Nucleus accumbens (tissue), 56 donors: ENCODE measurements around the gene RELN.
"Not testable (repeated sequence)": the region's sequence is repeated elsewhere in the genome, so short reads cannot be mapped to it uniquely, and the experiment has no call there.

Experiments used
- DNase-seq, 56 donors: peaks; one replicate each; lab custom pipeline; 2025; lab: John Stamatoyannopoulos, UW

Gene RELN

DNA sequence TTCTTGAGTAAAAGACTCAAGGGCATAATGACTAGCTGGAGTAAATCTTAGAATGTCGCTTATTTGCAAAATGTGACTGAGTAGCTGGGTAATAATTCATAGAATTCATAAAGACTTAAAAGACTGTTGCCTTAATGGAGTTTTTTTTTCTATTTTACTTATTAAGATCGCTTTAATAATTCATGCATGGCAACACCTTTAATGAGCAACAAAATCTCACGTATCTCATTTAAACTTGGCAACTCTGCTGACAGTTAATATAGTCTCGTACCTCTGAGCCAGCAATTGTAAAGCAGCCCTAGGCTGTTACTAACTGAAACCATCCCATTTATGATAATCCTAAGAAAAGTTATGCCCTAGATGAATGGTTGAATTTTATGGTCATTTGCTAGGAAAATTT lies 455.7 kb downstream of the RELN start:
- DNase-seq: no peak

DNA sequence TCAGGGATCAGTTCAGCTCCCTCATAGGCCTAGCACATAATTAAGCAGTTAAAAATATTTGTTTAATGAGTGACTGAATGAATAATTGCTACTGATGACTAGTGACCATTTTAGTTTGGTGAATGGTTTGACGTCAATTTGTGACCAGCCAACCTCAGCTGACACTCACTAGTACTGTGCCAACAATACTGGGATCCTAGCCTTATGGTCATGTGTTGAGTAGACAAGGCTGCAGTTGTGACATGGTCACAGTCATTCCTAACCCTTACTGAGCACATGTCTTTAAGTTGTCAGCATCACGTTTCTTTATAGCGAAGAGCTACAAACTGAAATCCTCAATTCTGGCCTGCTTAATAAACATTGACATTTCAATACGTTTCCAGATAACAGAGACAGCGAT lies 456.5 kb downstream of the RELN start:
- DNase-seq: peak in 34 of 56 donors; percentile 10 to 69 (median 34)

DNA sequence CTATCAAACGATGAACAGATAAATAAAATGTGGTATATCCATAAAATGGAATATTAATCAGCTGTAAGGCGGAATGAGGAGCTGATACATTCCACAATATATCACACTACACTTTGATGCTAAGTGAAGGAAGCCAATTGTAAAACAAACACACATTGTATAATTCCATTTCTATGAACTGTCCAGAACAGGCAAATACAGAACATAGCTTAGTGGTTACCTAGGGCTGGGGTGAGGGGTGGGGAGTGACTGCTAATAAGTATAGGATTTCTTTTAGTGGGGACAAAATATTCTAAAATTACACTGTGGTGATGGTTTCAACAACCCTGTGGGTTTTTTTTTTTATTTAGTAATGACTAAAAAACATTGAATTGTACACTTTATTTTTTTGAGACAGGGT lies 461.3 kb downstream of the RELN start:
- no peak for DNase-seq

DNA sequence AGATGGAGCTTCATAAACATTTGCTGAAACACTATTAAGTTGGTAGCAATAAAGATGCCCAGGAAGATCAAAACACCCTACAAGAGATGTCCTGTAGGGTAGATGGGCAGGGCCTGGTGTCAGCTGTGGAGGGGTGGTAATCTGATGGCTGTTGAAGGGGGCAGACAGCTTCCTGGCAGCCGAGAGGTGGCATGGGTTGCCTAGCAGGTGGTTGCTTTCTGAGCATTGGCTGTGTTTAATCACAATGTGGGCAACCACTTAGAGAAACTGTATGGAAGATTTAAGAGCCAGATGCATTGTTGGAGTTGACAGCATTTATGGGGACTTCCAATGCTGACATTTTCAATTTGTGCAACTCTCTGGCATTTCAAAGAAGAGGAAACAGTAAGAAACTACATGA lies 463.5 kb downstream of the RELN start:
- DNase-seq: no peak

DNA sequence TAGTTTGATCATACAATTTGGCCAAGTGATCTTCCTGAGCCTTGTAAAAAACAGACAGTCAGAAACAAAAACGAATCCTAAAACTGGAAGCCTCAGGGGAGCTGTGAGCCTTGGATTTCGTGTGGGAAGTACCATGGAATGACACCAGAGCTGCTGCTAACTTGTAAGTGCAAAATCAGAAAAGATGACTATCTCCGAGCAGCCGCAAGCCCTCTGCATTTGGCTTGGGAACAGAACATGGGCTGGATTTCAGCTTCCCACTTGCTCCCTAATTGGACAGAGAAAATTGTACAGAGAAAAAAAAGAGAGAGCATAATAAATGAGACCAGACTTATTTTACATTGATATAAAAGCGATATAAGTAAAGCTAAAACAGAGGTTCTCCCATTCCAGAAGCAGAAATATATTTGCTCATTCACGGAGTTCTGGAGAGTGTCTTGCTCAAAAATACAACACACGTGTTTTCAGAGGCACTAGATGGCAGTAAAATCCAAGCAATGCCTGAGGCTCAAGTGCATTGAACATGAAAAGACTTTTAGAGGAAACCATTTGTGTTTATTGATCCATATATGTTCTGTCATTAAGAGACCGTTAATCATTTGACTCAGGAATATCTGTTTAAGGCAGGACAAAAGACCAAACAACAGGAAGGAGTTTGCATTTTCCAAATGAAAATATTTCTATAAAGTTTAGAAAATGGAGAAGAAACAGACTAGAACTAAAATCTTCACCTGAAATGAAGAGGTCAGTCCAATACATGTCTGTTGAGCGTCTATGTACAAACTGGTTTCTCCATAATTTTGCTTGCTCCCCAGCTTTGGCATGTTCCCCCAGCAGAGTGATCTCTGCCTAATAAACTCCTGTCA lies 465.2 kb downstream of the RELN start:
- DNase-seq: peak in 16 of 56 donors; percentile 3 to 41 (median 20)

DNA sequence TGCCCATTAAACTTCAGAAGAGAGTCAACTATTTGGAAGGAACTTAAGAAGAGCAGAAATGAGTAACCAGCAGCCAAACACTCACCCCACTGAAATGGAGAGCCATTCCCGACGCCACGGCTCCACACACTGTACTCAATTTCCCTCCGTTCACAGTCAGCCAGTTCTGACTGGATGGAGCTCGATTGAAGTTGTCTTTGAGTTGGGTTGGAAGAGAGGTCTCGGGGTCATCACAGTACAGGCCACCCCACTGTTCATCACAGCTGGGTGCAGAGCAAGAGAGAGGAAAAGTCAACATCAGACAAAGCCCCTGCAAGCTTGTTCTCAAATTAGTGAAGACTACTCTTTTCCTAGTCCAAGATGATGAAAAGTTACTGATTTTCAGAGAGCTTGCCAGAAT lies 467.5 kb downstream of the RELN start:
- no peak for DNase-seq

DNA sequence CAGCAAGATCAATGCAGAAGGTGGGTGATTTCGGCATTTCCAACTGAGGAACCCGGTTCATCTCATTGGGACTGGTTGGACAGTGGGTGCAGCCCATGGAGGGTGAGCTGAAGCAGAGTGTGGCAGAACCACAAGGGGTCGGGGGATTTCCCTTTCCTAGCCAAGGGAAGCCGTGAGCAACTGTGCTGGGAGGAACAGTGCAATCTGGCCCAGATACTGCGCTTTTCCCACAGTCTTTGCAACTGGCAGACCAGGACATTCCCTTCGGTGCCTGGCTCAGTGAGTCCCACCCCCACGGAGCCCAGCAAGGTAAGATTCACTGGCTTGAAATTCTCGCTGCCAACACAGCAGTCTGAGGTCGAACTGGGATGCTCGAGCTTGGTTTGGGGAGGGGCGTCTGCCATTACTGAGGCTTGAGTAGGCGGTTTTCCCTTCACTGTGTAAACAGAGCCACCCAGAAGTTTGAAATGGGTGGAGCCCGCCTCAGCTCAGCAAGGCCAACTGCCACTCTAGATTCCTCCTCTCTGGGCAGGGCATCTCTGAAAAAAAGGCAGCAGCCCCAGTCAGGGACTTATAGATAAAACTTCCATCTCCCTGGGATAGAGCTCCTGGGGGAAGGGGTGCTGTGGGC lies 484.8 kb downstream of the RELN start:
- DNase-seq: no peak

DNA sequence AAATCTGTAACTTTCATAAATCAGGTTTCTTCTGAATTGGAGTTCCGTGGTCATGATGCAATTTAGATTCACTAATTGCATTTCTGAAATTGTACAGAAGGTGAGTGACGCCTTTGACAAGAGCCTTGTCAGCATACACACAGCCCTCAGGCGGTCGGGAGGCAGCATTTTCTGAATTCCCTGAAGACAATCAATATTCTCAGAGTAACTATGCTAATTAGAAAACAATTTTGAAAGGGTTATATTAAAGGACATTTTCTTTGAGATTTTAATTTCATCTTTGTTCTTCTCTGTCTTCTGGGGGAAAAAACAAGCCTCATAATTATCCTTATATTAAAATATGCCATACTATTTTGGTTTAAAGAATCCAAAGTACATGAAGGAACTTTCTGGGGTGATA lies 488.3 kb downstream of the RELN start:
- DNase-seq: no peak

DNA sequence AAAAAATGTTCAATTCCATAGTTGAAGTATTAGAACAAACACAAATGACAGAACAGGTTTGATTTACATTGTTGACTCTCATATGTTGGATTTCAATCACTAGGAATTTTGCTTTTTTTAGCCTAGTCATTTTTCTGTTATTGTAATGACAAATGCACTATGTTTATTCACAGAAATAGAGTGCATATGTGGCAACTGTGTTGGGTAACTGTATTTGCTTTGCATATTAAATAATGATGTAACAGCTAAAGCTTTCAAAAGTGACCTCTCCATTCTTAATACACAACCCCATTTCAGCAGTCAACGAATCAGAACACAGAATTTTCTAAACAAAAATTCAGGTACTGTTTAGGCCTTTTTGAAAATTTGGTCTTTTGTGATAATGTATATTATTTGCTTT lies 489.5 kb downstream of the RELN start:
- DNase-seq: no peak

DNA sequence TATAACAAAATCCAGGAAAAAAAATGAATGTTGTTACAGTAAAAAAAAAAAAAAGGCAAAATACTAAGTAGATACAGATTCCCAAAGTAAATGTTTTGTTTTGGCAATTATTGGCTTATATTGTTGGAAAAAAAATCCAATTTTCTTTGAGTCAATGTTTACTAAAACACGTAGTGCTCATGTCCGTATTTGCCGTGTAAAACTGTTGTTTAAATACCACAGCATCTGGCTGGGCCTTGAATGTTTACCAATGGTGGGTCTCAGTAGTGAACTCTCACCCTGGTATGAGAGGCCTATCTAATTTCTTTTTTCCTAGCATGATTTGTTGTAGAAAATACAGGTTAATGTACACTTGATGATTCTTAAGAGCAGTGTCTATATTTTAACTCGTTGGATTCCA lies 502.0 kb downstream of the RELN start:
- no peak for DNase-seq

DNA sequence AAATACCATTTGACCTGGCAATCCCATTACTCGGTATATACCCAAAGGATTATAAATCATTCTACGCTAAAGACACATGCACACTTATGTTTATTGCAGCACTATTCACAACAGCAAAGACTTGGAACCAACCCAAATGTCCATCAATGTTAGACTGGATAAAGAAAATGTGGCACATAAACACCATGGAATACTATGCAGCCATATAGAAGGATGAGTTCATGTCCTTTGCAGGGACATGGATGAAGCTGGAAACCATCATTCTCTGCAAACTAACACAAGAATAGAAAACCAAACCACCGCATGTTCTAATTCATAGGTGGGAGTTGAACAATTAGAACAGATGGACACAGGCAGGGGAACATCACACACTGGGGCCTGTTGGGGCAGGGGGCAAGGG lies 502.6 kb downstream of the RELN start:
- DNase-seq: not testable (repeated sequence)

DNA sequence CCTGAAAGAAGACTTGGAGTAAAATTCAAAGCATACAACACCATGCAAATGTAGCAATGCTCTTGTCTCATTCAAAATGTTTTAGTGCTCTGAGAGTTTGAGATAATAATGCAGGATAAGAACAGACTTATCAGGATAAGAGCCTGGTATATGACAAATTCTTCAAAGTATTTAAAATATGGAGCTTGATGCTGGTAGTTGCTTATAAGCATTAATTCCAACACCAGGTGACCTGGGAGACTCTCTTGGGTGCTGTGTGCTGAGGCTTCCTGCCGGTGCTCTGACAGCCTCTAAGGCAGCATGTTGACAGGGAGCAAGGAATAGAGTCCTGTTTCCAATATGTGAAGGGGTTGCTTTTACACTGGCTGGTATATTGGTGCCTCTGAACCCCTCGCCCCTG lies 508.7 kb downstream of the RELN start:
- no peak for DNase-seq

DNA sequence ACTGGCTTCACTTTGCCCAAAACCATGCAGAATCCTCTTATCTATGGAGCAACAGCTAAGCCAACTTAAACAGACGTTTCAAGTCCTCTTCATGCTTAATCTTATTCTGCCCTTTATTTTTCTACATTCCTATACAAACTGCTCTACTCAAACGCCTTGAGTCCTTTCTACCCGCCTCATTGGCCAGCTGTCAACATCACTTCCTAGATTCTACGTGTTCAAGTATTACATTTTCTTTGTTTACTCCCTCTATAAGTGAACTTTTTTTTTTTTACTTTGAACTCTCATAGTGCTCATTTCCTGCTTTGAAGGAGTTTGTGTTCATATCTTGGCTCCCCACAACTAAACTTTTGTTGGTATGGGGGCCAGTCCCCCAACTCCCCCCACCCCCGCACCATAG lies 514.5 kb downstream of the RELN start:
- DNase-seq: no peak

DNA sequence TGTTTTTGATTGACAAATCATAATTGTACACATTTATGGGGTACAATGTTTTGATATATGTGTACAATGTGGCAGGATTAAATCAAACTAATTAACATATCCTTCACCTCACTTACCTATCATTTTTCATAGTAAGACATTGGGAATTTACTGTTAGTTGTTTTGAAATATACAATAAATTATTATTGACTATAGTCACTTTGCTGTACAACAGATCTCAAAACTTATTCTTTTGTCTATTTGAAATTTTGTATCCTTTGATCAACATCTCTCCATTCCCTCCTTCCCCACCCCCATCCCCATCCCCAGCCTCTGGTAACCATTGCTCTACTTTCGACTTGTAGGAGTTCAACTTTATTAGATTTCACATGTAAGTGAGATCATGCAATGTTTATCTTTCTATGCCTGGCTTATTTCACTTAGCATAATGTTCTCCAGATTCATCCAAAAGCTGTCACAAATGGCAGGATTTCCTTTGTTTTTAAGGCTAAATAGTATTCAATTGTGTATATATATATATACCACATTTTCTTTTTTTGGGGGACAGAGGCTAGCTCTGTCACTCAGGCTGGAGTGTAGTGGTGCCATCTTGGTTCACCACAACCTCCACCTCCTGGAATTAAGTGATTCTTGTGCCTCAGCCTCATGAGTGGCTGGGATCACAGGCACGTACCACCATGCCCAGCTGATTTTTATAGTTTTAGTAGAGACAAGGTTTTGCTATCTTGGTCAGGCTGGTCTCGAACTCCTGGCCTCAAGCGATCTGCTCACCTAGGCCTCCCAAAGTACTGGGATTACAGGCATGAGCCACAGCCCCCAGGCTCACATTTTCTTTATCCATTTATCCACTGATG lies 520.1 kb downstream of the RELN start:
- no peak for DNase-seq

DNA sequence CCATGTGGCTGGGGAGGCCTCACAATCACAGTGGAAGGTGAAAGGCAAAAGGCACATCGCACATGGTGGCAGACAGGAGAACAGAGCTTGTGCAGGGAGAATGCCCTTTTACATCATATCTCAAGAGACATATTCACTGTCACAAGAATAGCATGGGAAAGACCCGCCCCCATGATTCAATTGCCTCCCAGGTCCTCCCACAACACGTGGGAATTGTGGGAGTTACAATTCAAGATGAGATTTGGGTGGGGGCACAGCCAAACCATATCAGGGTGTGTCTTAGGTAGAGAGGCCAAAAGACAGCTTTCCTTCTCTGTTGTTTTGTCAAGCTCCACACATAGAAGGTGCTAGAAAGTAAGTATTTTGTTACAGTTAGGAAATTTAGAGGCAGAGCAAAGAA lies 522.6 kb downstream of the RELN start:
- no peak for DNase-seq

DNA sequence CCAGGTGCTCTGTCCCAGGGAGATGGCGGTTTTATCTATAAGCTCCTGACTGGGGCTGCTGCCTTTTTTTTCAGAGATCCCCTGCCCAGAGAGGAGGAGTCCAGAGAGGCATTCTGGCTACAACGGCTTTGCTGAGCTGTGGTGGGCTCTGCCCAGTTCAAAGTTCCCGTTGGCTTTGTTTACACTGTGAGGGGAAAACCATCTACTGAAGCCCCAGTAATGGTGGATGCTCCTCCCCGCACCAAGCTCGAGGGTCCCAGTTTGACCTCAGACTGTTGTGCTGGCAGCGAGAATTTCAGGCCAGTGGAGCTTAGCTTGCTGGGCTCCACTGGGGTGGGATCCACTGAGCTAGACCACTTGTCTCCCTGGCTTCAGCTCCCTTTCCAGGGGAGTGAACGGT lies 527.1 kb downstream of the RELN start:
- DNase-seq: no peak

DNA sequence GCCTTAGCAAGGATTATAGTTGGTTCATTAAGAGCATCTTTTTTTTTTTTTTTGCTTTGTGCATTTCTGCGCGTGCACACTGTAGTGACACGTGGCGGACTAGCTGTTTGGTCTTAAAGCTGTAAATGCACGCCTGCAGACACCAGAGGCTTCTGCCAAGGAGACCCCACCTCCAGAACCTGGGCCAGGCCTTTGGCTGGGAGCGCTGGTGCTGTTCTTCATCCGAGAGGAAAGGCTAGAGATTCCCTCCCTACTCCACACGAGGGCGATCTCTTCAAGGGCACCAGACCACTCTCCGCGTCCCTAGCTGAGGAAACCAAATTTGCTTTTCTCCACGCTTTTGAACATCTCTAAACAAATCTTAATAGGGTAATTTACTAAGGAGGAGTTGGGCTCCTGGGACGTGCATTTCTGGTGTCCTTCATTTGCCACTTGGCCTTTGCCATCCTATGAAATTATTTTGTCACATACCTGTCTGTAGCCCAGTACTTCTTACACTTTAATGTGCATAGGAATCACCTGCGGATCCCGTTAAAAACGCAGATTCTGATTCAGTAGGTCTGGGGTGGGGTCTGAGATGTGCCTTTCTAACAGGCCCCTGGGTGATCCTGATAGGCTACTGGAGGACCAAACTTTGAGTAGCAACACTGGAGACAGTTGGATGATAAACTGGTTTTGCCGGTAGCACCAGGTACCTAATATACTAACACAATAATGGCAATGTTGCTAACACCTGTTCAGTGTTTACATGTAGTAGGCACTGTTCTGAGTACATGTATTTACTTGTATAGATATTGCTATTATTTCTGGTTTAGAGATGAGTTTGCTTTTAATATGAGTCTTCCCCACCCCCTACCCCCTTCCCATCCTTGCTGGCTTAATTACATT lies 542.1 kb downstream of the RELN start:
- DNase-seq: peak in 27 of 56 donors; percentile 1 to 56 (median 9)

DNA sequence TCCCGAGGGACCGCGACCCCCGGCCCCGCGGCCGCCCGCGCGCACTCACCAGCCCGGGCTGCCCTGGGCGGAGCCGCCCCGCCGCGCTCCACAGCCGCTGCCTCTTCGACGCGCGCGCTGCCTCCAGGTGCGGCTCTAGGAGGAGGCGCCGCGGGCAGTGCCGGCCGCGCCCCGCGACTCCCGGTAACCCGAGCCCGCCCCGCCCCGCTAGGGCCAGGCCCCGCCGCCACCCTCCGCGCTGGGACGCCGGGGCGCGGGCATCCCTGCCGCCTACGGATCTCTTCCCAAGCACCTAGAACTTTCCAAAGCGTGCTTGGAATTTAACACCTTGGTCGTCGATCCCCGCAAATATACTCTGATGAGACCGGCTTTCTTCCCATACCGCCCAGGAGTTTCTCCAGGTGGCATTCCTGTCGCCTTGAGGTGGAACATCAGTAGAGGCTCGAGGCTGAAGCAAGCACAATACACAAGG lies 543.4 kb downstream of the RELN start, which contains the start of gene SLC26A5:
TSS of gene SLC26A5 (minus strand) at position 159 of the 472 bp plus-strand sequence. CDS start 24,693 bp downstream, outside the sequence.
- no peak for DNase-seq

DNA sequence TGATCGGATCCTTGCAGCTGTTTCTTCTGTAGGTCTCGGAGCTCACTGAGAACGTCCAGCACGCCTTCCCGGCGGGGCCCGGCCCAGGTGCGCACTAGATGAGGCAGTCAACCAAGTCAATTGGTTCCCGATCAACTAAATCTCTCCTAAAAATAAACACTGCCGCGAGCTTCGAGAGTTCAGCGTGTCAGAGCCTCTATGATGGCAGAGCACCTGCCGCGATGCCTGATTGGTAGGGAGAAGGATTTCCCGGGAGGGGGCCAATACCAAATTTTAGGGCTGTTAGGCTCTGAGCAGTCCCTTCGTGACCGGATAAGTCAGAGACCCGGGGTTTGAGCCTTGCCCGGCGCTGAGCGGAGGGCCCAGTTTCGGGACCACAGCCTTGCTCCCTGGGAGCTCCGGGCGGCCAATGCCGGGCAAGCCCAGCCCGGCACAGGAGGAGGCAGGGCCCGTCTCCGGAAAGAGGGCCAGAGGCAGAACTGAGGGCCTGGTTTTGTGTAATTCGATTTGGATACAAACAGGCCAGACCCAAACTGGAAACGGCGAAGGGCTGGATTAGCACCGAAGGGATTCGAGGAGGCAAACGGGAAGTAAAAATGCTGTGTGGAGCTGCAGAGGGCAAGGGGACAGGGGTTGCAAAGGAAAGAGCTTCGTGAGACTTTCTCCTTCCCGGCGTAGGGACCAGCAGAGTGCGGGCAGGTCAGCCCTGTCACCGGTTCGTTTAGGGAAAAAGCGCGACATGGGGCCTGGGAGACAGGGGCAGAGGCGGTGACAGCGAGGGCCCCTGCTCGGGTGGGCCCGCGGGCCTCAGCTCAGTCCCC lies 544.0 kb downstream of the RELN start:
- DNase-seq: peak in 4 of 56 donors; percentile 1 to 22 (median 1)
